Measurements from ENCODE around the gene PPDPF.
"Not testable (repeated sequence)": the region's sequence is repeated elsewhere in the genome, so short reads cannot be mapped to it uniquely, and the experiment has no call there.

PPDPF gene

DNA sequence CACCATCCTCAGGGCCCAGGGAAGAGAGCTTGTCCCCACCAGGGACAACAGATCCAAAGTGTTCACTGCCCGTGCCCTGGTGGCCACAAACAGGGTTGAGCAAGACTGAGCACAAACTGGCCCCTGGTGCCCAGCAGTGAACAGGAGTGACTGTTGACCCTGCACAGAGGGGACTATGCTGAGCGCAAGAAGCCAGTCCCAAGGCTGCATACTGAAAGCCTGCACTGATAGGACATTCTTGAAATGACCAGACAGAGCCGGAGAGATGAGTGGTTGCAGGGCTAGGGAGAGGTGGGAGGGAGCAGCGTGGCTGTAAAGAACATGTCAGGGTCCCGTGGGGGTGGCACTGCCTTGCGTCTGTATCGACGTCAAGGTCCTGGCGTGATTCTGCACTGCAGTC lies 30.5 kb downstream of the PPDPF start:
- DNase-seq (ENCODE audit: low read depth, low spot score): no peak

DNA sequence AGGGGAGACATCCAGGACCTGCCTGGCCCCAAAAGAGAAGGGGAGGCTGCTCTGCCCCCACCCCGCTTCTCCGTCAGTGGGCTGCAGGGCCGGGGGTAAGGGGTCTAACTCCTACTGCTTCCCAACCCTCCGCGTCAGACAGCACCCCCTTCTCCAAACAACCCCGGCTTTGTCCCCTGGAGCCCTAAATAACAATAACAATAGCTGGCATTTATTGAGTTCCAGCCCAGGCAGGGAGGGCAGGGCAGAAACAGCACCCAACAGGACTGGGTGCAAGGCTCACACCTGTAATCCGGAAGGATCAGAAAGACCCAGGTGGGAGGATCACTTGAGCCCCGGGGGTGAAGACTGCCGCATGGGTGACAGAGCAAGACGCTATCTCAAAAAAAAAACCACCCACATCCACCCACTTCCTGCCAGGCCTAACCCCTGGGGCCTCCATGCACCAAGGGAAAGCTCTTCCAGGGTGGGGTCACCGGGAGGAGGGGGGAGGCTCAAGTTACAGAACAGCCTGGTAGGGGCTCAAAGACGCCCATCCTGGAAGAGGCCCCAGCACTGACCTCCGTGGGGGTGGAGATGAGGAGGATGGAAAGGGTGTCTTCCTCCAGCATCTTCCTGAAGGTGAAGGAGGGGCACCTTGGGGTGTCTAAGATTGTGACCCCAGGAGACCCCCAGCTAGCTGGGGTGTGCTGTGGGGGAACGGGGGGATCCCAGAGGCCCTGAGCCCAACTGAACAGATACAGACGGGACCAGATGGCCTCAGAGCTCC lies 32.1 kb downstream of the PPDPF start:
- DNase-seq (ENCODE audit: low read depth, low spot score): no peak

DNA sequence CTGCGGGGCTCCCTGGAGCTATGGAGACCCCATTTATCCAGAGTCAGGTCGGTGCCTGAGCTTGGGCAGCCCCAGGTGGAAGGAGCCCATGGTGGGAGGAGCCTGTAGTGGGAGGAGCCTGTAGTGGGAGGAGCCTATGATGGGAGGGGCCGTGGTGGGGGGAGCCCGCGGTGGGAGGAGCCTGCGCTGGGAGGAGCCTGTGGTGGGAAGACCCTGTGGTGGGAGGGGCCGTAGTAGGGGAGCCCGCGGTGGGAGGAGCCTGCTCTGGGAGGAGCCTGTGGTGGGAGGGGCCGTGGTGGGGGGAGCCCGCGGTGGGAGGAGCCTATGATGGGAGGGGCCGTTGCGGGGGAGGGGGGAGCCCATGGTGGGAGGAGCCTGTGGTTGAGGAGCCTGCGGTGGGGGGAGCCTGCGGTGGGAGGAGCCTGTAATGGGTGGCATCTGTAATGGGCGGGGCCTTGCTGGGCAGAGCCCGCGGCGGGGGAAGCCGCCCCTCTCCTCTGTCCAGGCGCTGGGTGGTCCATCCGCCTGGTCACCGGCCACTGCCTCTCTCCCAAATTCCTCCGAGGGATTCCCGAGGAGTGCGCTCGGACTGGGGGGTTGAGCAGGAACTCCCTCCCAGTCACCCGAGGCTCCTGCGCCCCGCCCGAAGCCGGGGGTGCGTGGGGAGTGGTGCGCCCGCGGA lies 32.8 kb downstream of the PPDPF start:
- DNase-seq (ENCODE audit: low read depth, low spot score): no peak

GRCh38 chr20:63553933-63554290 lies 33.3 kb downstream of the PPDPF start, which contains the start of gene FNDC11:
FNDC11 (plus strand) TSS chr20:63554159; CDS start chr20:63555664, 1,505 bp downstream.
- DNase-seq (ENCODE audit: low read depth, low spot score): no peak

DNA sequence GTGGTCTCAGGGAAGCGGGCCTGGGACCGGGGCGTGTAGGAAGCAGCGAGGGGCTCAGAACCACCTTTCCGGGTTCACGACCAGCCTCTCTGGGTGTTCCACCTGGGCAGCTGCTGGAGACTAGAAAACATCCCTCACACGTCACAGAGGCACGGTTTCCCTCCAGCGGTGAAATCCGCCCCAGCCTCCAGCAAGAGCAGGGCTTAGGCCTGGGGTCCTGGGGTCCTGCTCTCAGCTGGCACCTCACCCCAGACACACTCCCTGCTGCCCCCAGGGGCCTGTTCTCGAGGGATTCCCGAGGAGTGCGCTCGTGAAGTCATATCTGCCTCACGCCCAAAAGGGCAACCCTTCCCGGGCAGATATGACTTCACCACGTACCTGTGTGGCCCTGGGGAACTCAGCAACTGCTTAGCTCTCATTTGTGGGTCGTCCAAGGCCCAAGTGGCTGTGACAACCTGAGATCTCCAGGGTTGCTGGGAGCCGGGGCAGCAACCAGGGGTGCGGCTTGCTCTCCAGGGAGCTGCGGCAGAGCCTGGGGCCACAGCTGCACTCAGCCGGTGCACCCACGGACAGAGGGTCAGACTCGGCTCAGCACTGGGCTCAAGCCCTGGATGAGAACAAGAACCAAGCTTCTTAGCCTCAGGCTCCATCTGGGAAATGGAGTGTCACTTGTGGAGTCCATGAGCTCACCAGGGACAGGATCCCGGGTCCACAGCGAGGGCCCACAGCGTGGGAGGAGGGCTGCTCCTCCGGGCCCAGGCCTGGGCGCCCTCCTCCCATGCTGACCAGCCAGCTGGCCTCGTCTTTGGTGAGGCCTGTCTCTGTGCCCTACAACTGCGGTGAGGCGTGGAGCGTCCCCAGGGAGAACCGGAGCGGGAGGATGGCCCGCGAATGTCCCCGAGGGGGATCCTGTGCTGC lies 34.1 kb downstream of the PPDPF start:
- no peak for DNase-seq (ENCODE audit: low read depth, low spot score)

- no peak for DNase-seq (ENCODE audit: low read depth, low spot score)
Measured at GRCh38 chr20:63555661-63556381, 35.3 kb downstream of the PPDPF start.

GRCh38 chr20:63556873-63557478 lies 36.4 kb downstream of the PPDPF start:
- no peak for DNase-seq (ENCODE audit: low read depth, low spot score)

DNA sequence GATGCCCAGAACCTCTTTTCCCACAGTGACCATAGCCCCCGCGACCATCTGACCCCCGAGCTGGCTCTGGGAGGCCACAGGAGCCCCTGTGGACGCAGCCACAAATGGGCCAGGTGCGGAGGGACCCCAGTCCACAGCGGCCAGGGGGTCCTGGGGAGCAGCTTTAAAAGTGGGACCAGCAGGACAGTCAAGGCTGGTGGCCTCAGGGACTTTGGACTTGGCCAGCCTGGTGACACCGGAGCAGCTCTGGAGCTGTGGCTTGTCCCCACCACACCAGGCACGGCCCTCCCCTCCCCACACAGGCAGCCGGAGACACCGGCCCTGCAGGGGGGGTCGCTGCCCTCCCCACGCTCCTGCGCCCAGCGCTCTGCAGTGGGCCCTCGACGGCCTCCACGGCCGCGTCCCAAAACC lies 36.9 kb downstream of the PPDPF start:
- DNase-seq (ENCODE audit: low read depth, low spot score): no peak

- DNase-seq (ENCODE audit: low read depth, low spot score): no peak
Measured at GRCh38 chr20:63558804-63559484, 38.4 kb downstream of the PPDPF start.

- not testable (repeated sequence) for DNase-seq (ENCODE audit: low read depth, low spot score)
Measured at GRCh38 chr20:63559485-63560332, 39.1 kb downstream of the PPDPF start.

- no peak for DNase-seq (ENCODE audit: low read depth, low spot score)
Measured at GRCh38 chr20:63560333-63560805, 39.8 kb downstream of the PPDPF start.

- DNase-seq (ENCODE audit: low read depth, low spot score): no peak
Measured at GRCh38 chr20:63560856-63561609, 40.5 kb downstream of the PPDPF start.

DNA sequence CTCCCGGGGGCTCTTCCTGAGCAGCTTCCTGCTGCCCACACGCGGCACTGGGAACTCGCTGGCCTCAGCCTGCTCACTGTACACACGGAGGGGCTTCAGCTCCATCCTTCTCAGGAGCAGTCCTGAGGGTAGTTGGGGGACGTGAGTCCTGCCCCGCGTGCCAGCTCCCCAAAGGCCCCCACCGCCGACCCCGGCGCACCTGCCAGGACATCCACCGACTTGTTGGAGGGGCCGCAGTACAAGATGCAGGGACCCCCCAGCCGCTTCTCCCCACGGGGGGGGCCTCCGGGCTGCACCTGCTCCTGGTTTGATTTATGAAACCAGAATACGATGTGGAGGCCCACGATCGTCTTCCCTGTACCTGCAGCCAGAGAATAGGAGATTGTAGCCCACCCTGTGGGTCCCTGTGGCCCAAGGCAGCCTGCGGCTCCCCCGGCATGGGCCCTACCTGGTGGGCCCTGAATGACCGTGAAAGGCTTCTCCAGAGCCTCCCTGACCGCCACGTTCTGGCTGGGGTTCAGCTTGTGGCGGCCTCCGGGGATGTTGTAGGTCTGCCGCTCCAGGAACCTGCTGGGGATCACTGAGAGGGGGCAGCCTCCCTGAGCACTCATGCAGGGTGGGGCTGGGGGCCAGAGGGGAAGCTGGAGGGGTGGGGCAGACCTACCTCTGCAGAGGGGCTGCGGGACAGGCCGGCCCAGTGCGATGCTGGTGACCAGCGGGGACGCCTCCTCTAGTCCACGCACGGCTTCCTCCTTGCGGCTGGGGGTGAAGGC lies 41.2 kb downstream of the PPDPF start:
- no peak for DNase-seq (ENCODE audit: low read depth, low spot score)

DNA sequence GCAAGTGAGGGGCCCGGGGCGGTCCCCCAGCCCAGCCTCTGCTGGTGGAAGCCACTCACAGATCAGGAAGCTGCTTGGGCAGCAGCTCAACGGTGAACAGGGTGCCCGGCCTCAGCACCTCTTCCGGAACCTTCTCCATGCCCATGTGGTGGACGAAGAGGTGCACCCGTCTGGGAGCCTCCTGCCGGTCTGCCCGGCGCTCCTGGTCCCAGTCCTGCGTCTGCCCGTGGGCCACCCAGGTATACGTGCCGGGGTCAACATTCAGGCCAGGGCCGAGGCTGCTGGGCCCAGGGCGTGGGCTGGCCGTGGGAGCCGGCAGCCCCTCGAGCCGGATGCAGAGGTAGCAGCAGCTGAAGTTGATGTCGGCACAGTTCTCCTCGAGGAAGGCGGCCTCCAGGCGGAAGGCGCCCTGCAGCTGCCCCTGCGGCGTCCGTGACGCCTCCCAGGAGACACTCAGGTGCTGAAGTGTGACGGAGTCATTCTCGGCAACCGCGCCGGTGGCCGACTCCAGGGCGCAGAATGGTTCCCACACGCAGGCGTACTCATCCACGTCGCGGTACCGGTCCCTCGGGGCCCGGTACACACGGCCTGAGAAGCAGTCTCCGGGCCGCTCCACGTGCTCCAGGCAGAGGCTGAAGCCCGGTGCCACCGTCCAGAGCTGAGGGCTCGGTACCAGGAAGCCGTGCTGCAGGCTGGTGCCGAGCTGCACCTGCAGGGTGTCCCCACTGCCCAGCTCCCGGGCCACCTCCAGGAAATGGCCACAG lies 42.1 kb downstream of the PPDPF start:
- no peak for DNase-seq (ENCODE audit: low read depth, low spot score)

DNA sequence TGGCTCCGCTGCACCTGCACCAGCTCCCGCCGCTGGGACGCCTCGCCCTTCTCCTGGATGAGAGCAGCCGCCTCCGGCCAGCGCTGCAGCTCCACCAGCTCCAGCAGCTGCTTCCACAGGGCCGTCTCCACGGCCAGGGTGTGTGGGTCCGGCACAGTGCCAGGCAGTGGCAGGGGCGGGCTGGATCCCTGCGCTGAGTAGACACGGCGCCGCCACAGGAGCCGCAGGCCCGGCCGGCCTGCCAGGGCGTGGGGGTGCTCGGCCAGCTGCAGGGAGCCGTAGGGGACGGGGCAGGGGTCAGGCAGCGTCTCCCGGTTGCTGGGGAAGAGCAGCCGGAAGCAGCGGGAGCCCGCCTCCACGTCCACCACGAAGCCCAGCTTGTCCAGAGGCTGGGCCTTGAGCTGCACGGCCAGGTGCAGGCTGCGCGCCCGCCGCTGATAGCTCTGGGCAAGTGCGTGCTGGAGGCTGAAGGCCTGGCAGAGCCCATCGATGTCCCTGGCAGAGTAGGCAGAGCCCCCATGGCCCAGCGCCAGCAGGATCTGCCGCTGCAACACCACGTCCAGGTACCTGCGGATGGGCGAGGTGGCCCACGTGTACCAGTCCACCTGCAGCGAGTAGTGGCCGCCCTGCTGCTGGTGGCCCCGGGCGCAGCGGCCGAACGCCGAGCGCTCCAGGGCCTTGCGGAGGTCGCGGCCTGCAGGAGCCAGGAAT lies 42.8 kb downstream of the PPDPF start:
- no peak for DNase-seq (ENCODE audit: low read depth, low spot score)

GRCh38 chr20:63564036-63564810 lies 43.7 kb downstream of the PPDPF start:
- no peak for DNase-seq (ENCODE audit: low read depth, low spot score)
